HL-60 (cell line): Measurements from ENCODE around the gene B9D1.

Experiments used
- GABPA ChIP-seq: IDR thresholded peaks from 2 replicates; pipeline ENCODE4 v1.6.1; 2012; ENCODE audit warnings: low read depth
- POLR2AphosphoS5 ChIP-seq: IDR thresholded peaks from 2 replicates; pipeline ENCODE4 v1.6.1; 2012; ENCODE audit warnings: low read depth
- REST ChIP-seq: IDR thresholded peaks from 2 replicates; pipeline ENCODE4 v1.6.1; 2012; ENCODE audit warnings: low read depth; ENCODE audit not compliant: insufficient replicate concordance
- SPI1 ChIP-seq: IDR thresholded peaks from 2 replicates; pipeline ENCODE4 v1.6.1; 2012; ENCODE audit warnings: low read depth, mild to moderate bottlenecking, borderline replicate concordance
- TF ChIP-seq, protein P1 (sequence below): IDR thresholded peaks from one replicate; pipeline ENCODE4 v1.5.1; 2011; ENCODE audit warnings: low read length, control low read depth, inconsistent platforms; ENCODE audit not compliant: insufficient read depth

- TF ChIP-seq, protein P1, sequence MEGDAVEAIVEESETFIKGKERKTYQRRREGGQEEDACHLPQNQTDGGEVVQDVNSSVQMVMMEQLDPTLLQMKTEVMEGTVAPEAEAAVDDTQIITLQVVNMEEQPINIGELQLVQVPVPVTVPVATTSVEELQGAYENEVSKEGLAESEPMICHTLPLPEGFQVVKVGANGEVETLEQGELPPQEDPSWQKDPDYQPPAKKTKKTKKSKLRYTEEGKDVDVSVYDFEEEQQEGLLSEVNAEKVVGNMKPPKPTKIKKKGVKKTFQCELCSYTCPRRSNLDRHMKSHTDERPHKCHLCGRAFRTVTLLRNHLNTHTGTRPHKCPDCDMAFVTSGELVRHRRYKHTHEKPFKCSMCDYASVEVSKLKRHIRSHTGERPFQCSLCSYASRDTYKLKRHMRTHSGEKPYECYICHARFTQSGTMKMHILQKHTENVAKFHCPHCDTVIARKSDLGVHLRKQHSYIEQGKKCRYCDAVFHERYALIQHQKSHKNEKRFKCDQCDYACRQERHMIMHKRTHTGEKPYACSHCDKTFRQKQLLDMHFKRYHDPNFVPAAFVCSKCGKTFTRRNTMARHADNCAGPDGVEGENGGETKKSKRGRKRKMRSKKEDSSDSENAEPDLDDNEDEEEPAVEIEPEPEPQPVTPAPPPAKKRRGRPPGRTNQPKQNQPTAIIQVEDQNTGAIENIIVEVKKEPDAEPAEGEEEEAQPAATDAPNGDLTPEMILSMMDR: no peak
- TF ChIP-seq POLR2AphosphoS5 (no peak), REST (no peak), GABPA (no peak), SPI1 (no peak)
These were observed 1.8 kb downstream of the B9D1 start for GRCh38 chr17:19360772-19361171.
